Gastroesophageal sphincter (tissue), 4 donors: ENCODE data around the gene COQ10A. TPM values are rescaled to one million over a fixed set of nuclear protein-coding genes. Genes with fewer than 3 reads are reported as not detected.
A peak's percentile ranks its signal among the peaks of the same experiment; 100 is the strongest.

Experiments
- ATAC-seq: fragments of 150-250 bp; one replicate; pipeline ENCODE4 v1.9.1; 2016; ENCODE audit warnings: mild to moderate bottlenecking, moderate library complexity
- H3K27ac ChIP-seq, 4 donors: fragments of 200-600 bp; sonication (generic) in 3 of 4; 1 replicate in 3 of 4; 2 replicates in 1 of 4; pipeline ENCODE4 v1.5.1; 2016 to 2019
- H3K27me3 ChIP-seq: fragments of 200-600 bp; sonication (generic); one replicate; pipeline ENCODE4 v1.5.1; 2019
- H3K36me3 ChIP-seq, 2 donors: fragments of 200-600 bp; sonication (generic); one replicate each; pipeline ENCODE4 v1.5.1; 2019; ENCODE audit warnings: control low read depth in 1 of 2
- H3K4me1 ChIP-seq, 3 donors: fragments of 200-600 bp; sonication (generic); 1 replicate in 2 of 3; 2 replicates in 1 of 3; pipeline ENCODE4 v1.5.1; 2016 to 2019; ENCODE audit warnings: control low read depth in 2 of 3
- H3K4me3 ChIP-seq, 2 donors: fragments of 200-600 bp; sonication (generic); one replicate each; pipeline ENCODE4 v1.5.1; 2019; ENCODE audit warnings: mild to moderate bottlenecking in 1 of 2, moderate library complexity in 1 of 2
- H3K9me3 ChIP-seq, 3 donors: fragments of 200-600 bp; sonication (generic); one replicate each; pipeline ENCODE4 v1.5.1; 2017 to 2019; ENCODE audit warnings: control low read depth in 2 of 3
- CTCF ChIP-seq, 4 experiments: fragments of 200-600 bp in 2 of 4; fragments of 450-650 bp in 2 of 4; sonication (generic) in 1 of 4; IDR thresholded peaks; one replicate each; pipeline ENCODE4 v1.5.1; 2017 to 2019; ENCODE audit warnings: antibody characterized with exemption in 4 of 4, mild to moderate bottlenecking in 2 of 4, moderate library complexity in 2 of 4
- EP300 ChIP-seq: sonication (generic); formaldehyde crosslinking; IDR thresholded peaks from one replicate; pipeline ENCODE4 v1.6.1; 2017; ENCODE audit warnings: antibody characterized with exemption, mild to moderate bottlenecking
- POLR2A ChIP-seq, 2 donors: fragments of 450-650 bp; IDR thresholded peaks; one replicate each; pipeline ENCODE4 v1.6.1; 2017; ENCODE audit warnings: antibody characterized with exemption in 2 of 2, mild to moderate bottlenecking in 2 of 2, moderate library complexity in 1 of 2
- POLR2AphosphoS5 ChIP-seq: sonication (generic); formaldehyde crosslinking; IDR thresholded peaks from one replicate; pipeline ENCODE4 v1.6.1; 2017; ENCODE audit warnings: antibody characterized with exemption
- WGBS, 2 donors: methylation state at CpG; one replicate each; pipeline ENCODE4 v1.1.5; 2018; ENCODE audit warnings: low coverage in 1 of 2; 5-methylcytosine and 5-hydroxymethylcytosine counted together
- total RNA-seq, 4 donors: library from RNA; depleted of rRNA; stranded (reverse); fragments of >200 nt; gene quantifications; one replicate each; pipeline ENCODE4 v1.1.0, GENCODE V29; 2016

COQ10A gene
- 10 to 100 TPM in 3 of 4 donors, 1 to 10 TPM in 1; 9.3 to 18.4 (median 12.5) TPM for total RNA-seq

- TF ChIP-seq EP300 (no peak), POLR2A (IDR thresholded peaks at IDR 0.05) (peak; percentile 88 to 92), POLR2AphosphoS5 (peak; percentile 93), CTCF (IDR thresholded peaks at IDR 0.05) (peak; percentile 61 to 80 (median 76))
- Histone ChIP-seq H3K4me1 (peaks cover 2 to 40% (median 8%) of the 10 kb centered on the region in 3 donors), H3K27me3 (no peaks in the 10 kb centered on the region), H3K36me3 (peaks cover 0 to 31% of the 10 kb centered on the region in 2 donors), H3K9me3 (no peaks in the 10 kb centered on the region), H3K4me3 (peak within 1 kb of the TSS; percentile 38 to 60), H3K27ac (peak within 1 kb of the TSS; percentile 62 to 97 (median 93))
- peak; percentile 96 for ATAC-seq
- 0 to 6% methylated on average over 6 to 8 of the region's 68 CpGs for WGBS, 2 donors
These were observed at the start of gene COQ10A for GRCh38 chr12:56266693-56267442. Gene COQ10A, plus strand, starts transcription at chr12:56266942. Its CDS starts 177 bp downstream, at chr12:56267119.

GRCh38 chr12:56219840-56220239 is 46.9 kb upstream of the COQ10A start:
- Histone ChIP-seq H3K36me3 (peaks cover 0 to 29% of the 10 kb centered on the region in 2 donors), H3K9me3 (no peaks in the 10 kb centered on the region), H3K4me1 (peaks cover 0 to 75% (median 24%) of the 10 kb centered on the region in 3 donors), H3K27ac (peak overlapping the region; percentile 93 to 99 (median 97)), H3K27me3 (no peaks in the 10 kb centered on the region), H3K4me3 (peak overlapping the region in 1 of 2 donors; percentile 93)
- no peak for TF ChIP-seq EP300
- no peak for TF ChIP-seq CTCF (IDR thresholded peaks at IDR 0.05)
- no peak for TF ChIP-seq POLR2AphosphoS5
- no peak for TF ChIP-seq POLR2A (IDR thresholded peaks at IDR 0.05)
- ATAC-seq = no peak
- 80 to 85% methylated on average over 2 to 9 of the region's 9 CpGs for WGBS, 2 donors

- Histone ChIP-seq H3K27me3 (no peaks in the 10 kb centered on the region), H3K36me3 (peaks cover 0 to 20% of the 10 kb centered on the region in 2 donors), H3K4me1 (peaks cover 0 to 82% (median 27%) of the 10 kb centered on the region in 3 donors), H3K27ac (peak overlapping the region; percentile 93 to 99 (median 97)), H3K9me3 (no peaks in the 10 kb centered on the region), H3K4me3 (peak overlapping the region; percentile 77 to 93)
- WGBS, 2 donors = 4 to 6% methylated on average over 6 to 8 of the region's 10 CpGs
- ATAC-seq = no peak
- TF ChIP-seq POLR2AphosphoS5 (no peak), CTCF (IDR thresholded peaks at IDR 0.05) (no peak), POLR2A (IDR thresholded peaks at IDR 0.05) (no peak), EP300 (no peak)
These were observed 46.0 kb upstream of the COQ10A start for GRCh38 chr12:56220611-56221231.

- WGBS, 2 donors = 0% methylated on average over 9 to 14 of the region's 21 CpGs
- TF ChIP-seq EP300 = no peak
- TF ChIP-seq POLR2AphosphoS5 = peak; percentile 65
- H3K36me3 ChIP-seq = peaks cover 0 to 20% of the 10 kb centered on the region in 2 donors
- ATAC-seq = peak; percentile 50
- peak overlapping the region; percentile 77 to 93 for H3K4me3 ChIP-seq
- H3K4me1 ChIP-seq = peaks cover 0 to 84% (median 27%) of the 10 kb centered on the region in 3 donors
- H3K27me3 ChIP-seq = no peaks in the 10 kb centered on the region
- peak overlapping the region; percentile 93 to 99 (median 97) for H3K27ac ChIP-seq
- H3K9me3 ChIP-seq = no peaks in the 10 kb centered on the region
These were observed 45.4 kb upstream of the COQ10A start for GRCh38 chr12:56221232-56221756.

- peaks cover 0 to 16% of the 10 kb centered on the region in 2 donors for H3K36me3 ChIP-seq
- peak; percentile 87 for ATAC-seq
- H3K27me3 ChIP-seq = no peaks in the 10 kb centered on the region
- no peaks in the 10 kb centered on the region for H3K9me3 ChIP-seq
- 0 to 3% methylated on average over 11 to 15 of the region's 42 CpGs for WGBS, 2 donors
- peaks cover 0 to 78% (median 27%) of the 10 kb centered on the region in 3 donors for H3K4me1 ChIP-seq
- TF ChIP-seq EP300 = no peak
- peak; percentile 95 for TF ChIP-seq POLR2AphosphoS5
- TF ChIP-seq POLR2A (IDR thresholded peaks at IDR 0.05) = peak; percentile 86 to 93
- TF ChIP-seq CTCF (IDR thresholded peaks at IDR 0.05) = peak in 2 of 4 experiments; percentile 34 to 53
- peak within 1 kb of the TSS; percentile 93 to 99 (median 97) for H3K27ac ChIP-seq
- peak within 1 kb of the TSS; percentile 77 to 93 for H3K4me3 ChIP-seq
These were observed 44.8 kb upstream of the COQ10A start, which contains the start of gene RNF41 for GRCh38 chr12:56221757-56222530. Gene RNF41, minus strand, starts transcription at chr12:56221922. Its CDS starts 7,875 bp downstream, at chr12:56214047.
